ENCODE results near the gene S100A16.
A peak's percentile ranks its signal among the peaks of the same experiment; 100 is the strongest.
"Not testable (repeated sequence)": the region's sequence is repeated elsewhere in the genome, so short reads cannot be mapped to it uniquely, and the experiment has no call there.

Gene S100A16

DNA sequence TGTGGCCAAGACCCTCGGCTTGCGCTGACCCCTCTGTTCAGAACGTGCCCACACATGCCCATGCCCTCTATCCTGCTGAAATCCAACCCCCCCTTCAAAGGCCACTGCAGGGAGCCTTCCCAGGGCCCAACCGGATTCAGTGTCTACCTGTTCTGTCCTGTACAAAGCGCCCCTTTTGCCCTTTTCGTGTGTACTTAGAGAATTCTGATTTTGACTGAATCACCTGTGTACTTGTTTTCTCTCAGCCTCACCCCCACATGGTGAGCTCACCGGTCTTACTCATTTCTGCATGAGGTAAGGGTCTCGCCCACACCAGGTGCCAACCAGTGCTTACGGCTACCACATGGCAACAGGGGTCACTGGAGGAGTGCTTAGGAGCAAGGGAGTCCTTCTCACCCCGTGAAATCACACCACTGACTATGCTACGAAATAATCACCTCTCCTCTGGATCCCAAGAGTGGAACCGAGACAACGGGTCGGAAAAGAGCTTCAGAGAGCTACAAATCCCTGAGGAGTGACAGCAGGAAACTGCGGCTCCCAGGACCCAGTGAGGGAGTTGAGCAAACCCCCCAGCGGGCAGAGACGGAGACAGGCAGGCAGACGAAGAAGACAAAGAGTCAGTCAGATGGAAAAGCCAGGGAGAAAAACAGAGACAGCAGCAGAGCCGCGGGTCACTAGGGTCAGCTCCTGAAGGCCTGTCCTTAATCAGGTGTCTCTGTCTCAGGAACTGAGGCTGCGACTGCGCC lies 45.1 kb downstream of the S100A16 start:
- no peak for DNase-seq (ENCODE audit: low spot score)
- Histone ChIP-seq H3K4me3 (peak overlapping the region; percentile 59), H3K27ac (peak overlapping the region; percentile 99 to 100)
- TF ChIP-seq, protein P1, sequence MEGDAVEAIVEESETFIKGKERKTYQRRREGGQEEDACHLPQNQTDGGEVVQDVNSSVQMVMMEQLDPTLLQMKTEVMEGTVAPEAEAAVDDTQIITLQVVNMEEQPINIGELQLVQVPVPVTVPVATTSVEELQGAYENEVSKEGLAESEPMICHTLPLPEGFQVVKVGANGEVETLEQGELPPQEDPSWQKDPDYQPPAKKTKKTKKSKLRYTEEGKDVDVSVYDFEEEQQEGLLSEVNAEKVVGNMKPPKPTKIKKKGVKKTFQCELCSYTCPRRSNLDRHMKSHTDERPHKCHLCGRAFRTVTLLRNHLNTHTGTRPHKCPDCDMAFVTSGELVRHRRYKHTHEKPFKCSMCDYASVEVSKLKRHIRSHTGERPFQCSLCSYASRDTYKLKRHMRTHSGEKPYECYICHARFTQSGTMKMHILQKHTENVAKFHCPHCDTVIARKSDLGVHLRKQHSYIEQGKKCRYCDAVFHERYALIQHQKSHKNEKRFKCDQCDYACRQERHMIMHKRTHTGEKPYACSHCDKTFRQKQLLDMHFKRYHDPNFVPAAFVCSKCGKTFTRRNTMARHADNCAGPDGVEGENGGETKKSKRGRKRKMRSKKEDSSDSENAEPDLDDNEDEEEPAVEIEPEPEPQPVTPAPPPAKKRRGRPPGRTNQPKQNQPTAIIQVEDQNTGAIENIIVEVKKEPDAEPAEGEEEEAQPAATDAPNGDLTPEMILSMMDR (IDR thresholded peaks at IDR 0.05), result no peak

DNA sequence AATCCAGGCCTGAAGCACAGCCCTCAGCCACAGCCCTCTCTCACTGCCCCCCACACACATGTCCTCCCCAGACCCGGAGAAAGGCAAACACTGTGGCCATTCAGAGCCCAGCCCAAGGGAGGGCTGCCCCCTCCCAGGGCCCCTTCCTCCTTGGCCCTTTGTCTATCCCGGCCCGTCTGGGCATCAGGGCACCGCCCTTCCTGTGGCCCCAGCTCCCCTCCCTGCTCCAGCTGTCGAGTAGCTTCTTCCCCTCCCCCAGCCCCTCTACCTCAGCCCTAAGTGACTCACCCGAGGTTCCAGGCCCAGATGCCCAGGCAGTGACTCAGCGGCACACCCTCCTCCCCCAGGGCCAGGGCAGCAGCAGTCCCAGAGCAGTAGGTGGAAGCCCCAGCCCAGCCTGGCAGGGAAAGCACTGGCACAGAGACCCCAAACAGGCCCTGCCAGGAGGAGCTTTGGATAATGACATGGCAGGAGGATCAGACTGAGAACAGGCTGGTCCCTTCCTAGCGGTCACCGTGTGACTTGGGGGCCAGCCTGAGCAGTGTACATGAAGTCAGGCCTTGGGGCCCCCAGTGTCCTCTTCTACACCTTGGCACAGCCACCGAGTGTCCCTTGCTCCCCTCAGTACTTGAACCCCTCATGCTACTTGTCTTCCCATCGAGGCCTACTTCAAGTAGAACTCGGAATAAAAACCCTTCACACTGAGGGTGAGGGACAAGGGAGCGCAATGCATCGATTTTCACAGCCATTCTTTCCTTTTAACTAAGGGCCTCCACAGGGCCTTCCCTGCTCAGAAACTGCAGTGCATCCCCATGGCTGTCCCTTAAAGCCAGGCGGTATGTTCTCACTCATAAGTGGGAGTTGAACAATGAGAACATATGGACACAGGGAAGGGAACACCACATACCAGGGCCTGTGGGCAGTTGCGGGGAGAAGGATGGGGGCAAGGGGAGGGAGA lies 46.2 kb downstream of the S100A16 start:
- H3K4me3 ChIP-seq, result peak overlapping the region; percentile 57
- DNase-seq (ENCODE audit: low spot score), result peak; percentile 99
- peak overlapping the region; percentile 99 to 100 for H3K27ac ChIP-seq
- TF ChIP-seq, protein P1 (IDR thresholded peaks at IDR 0.05), result no peak

DNA sequence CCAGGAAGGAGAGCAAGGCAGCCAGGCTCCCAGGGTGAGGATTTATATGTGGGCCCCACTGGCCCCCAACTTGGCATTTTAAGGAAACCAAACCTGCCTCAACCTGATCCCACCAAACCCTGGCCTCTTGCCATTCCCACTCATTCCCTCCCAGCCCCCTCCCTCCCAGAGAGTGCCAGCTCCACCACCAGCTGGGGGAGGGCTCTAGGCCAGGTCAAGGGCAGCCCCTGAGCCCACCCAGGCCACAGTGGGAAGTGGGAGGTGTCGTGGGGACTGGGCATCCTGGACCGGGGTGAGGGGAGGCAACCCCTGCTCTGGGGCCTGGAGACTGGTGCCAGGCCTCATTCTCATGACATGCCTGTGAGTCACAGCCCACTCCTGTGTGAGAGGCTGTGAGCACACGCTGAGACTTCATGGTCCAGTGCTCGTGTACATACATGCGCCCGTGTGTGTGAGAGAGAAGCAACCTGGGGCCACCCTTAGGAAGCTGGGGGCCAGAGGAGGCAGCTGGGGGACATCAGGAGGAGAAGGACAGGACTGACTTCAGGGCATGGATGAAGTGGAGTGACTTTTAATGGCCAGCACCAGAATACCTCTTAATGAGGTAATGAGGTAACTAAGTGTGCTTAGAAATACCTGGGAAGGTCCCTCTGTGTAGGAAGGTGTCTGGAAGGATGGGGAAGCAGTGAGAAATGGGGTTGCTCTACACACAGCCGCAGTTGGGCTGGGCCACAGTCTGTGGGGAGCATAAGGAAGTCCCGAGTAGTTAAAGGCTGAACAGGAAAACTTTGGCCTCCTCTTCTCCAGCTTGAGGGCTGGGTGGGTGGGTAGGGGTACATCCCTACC lies 47.2 kb downstream of the S100A16 start, which contains the start of gene S100A2:
S100A2 (minus strand) TSS at position 316 of the 846 bp plus-strand sequence. CDS start 1,967 bp downstream, outside the sequence.
- H3K4me3 ChIP-seq, result peak within 1 kb of the TSS; percentile 57
- TF ChIP-seq, protein P1 (IDR thresholded peaks at IDR 0.05), result no peak
- DNase-seq (ENCODE audit: low spot score), result peak; percentile 83

DNA sequence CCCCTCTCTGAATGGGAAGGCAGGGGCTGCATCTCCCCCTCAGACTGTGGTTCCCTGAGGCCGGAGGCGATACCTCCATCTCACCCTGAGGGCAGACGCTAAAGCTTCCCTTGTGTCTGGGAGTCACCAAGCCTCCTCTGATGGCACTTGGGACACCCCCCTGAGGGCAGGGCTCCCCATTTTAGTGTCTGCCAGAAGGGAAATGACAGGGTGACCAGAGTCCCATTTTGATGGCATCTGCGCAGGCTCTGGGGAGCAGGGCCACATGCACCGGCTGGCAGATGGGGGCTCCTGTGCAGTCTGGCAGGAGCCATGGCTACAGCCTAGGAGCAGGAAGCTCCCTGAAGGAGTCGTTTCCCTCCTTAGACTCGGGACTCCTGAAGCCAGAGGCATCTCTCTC lies 48.9 kb downstream of the S100A16 start:
- TF ChIP-seq, protein P1 (IDR thresholded peaks at IDR 0.05), result no peak
- DNase-seq (ENCODE audit: low spot score), result no peak
- Histone ChIP-seq H3K27ac (no peak overlapping the region), H3K4me3 (no peak overlapping the region)

More for the DNA sequence above, 47.2 kb downstream of the S100A16 start, which contains the start of gene S100A2:
- peak within 1 kb of the TSS; percentile 99 to 100 for H3K27ac ChIP-seq

DNA sequence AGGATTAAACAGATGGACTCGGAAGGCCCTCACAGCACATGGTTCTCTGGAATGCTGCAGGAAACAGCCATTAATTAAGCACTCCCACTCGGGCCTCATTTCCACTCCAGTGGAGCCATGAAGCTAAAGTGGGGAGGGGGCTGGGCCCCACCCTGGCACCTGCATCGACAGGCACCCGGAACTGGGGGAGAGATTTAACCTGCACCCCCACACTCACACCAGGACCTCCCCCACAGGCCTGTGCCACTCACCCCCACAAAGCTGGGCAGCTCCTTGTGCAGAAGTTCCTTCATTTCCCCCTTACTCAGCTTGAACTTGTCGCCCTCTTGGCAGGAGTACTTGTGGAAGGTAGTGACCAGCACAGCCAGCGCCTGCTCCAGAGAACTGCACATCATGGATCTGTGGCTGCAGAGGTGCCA lies 49.4 kb downstream of the S100A16 start:
- TF ChIP-seq, protein P1 (IDR thresholded peaks at IDR 0.05), result no peak

DNA sequence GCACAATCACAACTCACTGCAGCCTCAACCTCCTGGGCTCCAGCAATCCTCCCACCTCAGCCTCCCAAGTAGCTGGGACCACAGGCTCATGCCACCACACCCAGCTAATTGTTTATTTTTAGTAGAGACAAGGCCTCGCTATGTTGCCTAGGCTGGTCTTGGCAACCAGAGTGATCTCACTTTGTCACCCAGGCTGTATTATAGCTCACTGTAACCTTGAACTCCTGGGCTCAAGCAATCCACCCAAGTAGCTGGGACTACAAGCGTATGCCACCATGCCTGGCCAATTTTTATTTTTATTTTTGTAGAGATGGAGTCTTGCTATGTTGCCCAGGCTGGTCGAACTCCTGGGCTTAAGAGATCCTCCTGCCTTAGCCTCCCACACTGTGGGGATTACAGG lies 50.9 kb downstream of the S100A16 start:
- H3K27ac ChIP-seq, H3K4me3 ChIP-seq: not testable (repeated sequence)

More for the DNA sequence above, 49.4 kb downstream of the S100A16 start:
- DNase-seq (ENCODE audit: low spot score), result no peak
- Histone ChIP-seq H3K4me3 (no peak overlapping the region), H3K27ac (no peak overlapping the region)

More for the DNA sequence above, 50.9 kb downstream of the S100A16 start:
- not testable (repeated sequence) for DNase-seq (ENCODE audit: low spot score)

Data from coronary artery (tissue), 2 donors.